ACC112 (cell line): ENCODE results near the gene EML6.

Experiments used
- H2AFZ ChIP-seq: fragments of 200-600 bp; sonication (generic); one replicate; pipeline ENCODE4 v1.6.0; 2017; ENCODE audit warnings: antibody characterized with exemption, low read length; ENCODE audit not compliant: unreplicated experiment
- H3K27ac ChIP-seq: fragments of 200-600 bp; sonication (generic); 2 replicates; pipeline ENCODE4 v1.5.1; 2014; ENCODE audit warnings: low read depth, mild to moderate bottlenecking, antibody characterized with exemption, low read length, moderate library complexity
- H3K27me3 ChIP-seq: fragments of 200-600 bp; sonication (generic); 2 replicates; pipeline ENCODE4 v1.6.1; 2014; ENCODE audit warnings: mild to moderate bottlenecking, antibody characterized with exemption, low read length, moderate library complexity, mixed read lengths; ENCODE audit not compliant: insufficient read depth
- H3K36me3 ChIP-seq: fragments of 200-600 bp; sonication (generic); 2 replicates; pipeline ENCODE4 v1.6.1; 2016; ENCODE audit warnings: mild to moderate bottlenecking, antibody characterized with exemption, low read length, moderate library complexity, mixed read lengths; ENCODE audit not compliant: insufficient read depth
- H3K4me1 ChIP-seq: fragments of 200-600 bp; sonication (generic); one replicate; pipeline ENCODE4 v1.6.1; 2016; ENCODE audit warnings: low read length, mixed read lengths; ENCODE audit not compliant: insufficient read depth, unreplicated experiment, control insufficient read depth
- H3K4me3 ChIP-seq: fragments of 200-600 bp; sonication (generic); 2 replicates; pipeline ENCODE4 v1.5.1; 2014; ENCODE audit warnings: mild to moderate bottlenecking, low read depth, low read length
- H3K79me2 ChIP-seq: fragments of 200-600 bp; sonication (generic); one replicate; pipeline ENCODE4 v1.6.0; 2016; ENCODE audit warnings: low read length; ENCODE audit not compliant: control insufficient read depth, unreplicated experiment, insufficient read depth

EML6 gene

GRCh38 chr2:54897420-54898310 lies 174.2 kb downstream of the EML6 start:
- Histone ChIP-seq H3K27ac (no peak overlapping the region), H3K79me2 (no peaks in the 10 kb centered on the region)

GRCh38 chr2:54898456-54899226 lies 175.2 kb downstream of the EML6 start:
- Histone ChIP-seq H3K27ac (no peak overlapping the region), H2AFZ (no peak overlapping the region), H3K27me3 (no peaks in the 10 kb centered on the region), H3K36me3 (no peaks in the 10 kb centered on the region), H3K4me3 (no peak overlapping the region), H3K4me1 (peaks cover 10% of the 10 kb centered on the region), H3K79me2 (no peaks in the 10 kb centered on the region)

More at GRCh38 chr2:54897420-54898310, 174.2 kb downstream of the EML6 start:
- no peaks in the 10 kb centered on the region for H3K27me3 ChIP-seq
- H3K4me3 ChIP-seq = no peak overlapping the region
- H3K4me1 ChIP-seq = peaks cover under 1% of the 10 kb centered on the region
- no peak overlapping the region for H2AFZ ChIP-seq
- no peaks in the 10 kb centered on the region for H3K36me3 ChIP-seq

GRCh38 chr2:54899576-54900200 lies 176.2 kb downstream of the EML6 start:
- Histone ChIP-seq H3K4me3 (no peak overlapping the region), H3K27ac (no peak overlapping the region), H2AFZ (no peak overlapping the region), H3K36me3 (no peaks in the 10 kb centered on the region), H3K27me3 (no peaks in the 10 kb centered on the region), H3K79me2 (no peaks in the 10 kb centered on the region), H3K4me1 (peaks cover 18% of the 10 kb centered on the region)

DNA sequence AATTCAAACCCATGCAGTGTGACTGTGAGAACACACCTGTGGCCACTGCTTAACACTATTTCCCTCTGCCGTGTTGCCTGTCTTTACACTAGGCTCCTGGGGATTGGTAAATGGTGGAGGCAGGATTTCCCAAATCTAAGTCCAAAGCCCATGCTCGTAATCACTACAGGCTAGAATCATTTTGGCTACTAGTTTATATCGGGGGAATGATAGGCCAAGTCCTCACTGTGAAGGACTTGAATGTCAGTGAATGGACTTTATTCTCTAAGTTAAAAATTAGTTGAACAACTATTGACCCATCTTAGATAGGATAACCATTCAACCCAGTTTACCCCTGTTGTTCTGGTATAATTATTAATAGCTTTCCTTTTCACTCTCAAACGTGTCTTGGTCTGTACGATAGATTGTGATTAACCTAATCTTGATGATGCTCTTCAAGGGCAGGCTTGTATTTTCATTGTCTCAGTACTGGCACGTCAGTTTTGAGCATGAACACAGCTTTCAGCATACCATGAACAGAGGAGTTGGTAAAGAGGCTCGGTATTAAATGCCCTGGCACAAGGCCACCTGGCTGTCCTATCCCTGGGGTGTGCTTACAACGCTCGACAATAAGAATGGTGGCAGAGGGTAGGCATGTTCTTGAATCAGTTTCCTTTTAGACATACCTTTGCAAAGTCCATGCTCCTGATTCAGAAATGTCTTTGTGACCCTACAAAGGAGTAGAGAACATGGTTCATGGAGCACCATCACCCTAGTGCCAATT lies 177.9 kb downstream of the EML6 start:
- no peak overlapping the region for H3K4me3 ChIP-seq
- peaks cover 28% of the 10 kb centered on the region for H3K4me1 ChIP-seq
- H3K79me2 ChIP-seq = no peaks in the 10 kb centered on the region
- H3K27ac ChIP-seq = no peak overlapping the region
- no peaks in the 10 kb centered on the region for H3K36me3 ChIP-seq
- H2AFZ ChIP-seq = no peak overlapping the region
- H3K27me3 ChIP-seq = no peaks in the 10 kb centered on the region

DNA sequence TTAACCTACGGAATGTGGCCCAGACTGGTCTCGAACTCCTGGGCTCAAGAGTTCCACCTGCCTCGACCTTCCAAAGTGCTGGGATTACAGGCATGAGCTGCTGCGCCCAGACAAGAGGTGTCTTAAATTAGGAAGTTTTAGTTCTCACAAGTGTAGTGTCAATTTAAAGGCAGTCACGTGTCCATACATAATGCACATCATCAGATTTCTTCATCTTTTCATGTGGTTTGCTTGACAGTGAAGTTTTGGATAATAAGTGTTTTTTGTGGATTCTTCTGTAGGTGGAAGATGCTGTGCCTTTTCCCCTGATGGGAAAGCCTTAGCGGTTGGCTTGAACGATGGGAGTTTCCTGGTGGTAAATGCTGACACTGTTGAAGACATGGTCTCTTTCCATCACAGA lies 179.3 kb downstream of the EML6 start:
- Histone ChIP-seq H3K27me3 (no peaks in the 10 kb centered on the region), H3K4me1 (peaks cover 28% of the 10 kb centered on the region), H3K27ac (0 out of 2 replicates have a peak overlapping the region, but pooled peaks have one; percentile 78), H3K79me2 (no peaks in the 10 kb centered on the region), H2AFZ (no peak overlapping the region), H3K4me3 (no peak overlapping the region), H3K36me3 (no peaks in the 10 kb centered on the region)

DNA sequence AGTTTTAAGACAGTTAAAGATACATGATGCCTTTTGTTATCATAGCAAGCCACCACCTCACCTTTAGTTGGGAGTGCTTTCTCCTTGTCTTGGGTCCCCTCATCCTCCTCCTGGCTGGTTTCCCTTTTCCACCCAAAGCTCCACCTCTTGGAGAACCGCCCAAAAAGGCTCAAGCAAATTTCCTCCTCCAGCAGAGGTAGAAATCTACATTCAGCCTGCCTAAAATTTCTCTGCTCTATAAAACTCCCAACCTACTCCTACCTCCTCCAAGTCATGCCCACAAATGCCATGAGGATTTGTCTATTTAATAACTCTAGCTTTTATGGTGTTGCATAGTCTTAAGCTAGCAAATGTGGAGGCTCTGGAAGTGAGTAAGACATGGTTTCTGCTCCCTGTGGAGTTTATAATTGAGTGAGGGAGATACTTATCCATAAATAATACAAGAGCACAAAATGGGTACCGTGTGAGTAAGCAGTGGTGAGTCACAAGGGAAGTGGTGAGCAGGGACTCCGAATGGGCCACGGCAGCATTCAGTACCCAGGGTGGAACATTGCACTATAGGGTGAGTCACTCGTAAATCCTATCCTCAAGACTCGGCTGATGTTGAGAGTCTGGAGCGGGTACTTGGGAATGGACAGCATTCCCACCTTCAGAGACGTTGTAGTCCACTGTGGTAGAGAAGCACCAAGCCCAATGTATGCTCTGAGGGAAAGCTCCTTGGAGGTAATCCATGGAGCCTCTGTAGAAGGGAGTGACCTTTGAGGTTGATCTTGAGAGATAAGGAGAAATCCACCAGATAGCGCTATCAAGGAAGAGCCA lies 180.5 kb downstream of the EML6 start:
- Histone ChIP-seq H3K4me3 (peak overlapping the region; percentile 56), H2AFZ (peak overlapping the region; percentile 85), H3K4me1 (peaks cover 28% of the 10 kb centered on the region), H3K36me3 (no peaks in the 10 kb centered on the region), H3K27ac (peak overlapping the region; percentile 78), H3K27me3 (no peaks in the 10 kb centered on the region), H3K79me2 (no peaks in the 10 kb centered on the region)

DNA sequence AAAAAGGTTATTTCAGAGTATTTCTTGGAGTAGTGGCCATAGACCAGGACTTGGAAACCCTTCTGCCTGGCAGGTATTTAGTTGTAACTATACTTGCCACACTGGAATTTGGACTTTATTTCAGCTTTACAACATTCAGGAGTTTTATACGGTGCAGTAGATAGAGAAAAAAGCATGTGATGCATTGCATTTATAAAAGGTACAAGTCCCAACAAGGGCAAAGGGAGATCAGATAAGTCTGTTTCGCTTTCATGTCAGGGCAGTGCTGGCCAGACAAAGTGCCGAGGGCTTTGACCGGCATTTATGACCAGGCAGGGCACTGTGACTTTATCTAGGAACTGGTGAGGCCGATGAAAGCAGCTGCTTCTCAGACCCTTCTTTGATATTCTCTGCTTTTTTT lies 181.4 kb downstream of the EML6 start:
- H3K27me3 ChIP-seq = no peaks in the 10 kb centered on the region
- no peak overlapping the region for H3K4me3 ChIP-seq
- peak overlapping the region; percentile 78; the same call in 1 of the 2 replicates for H3K27ac ChIP-seq
- H3K79me2 ChIP-seq = no peaks in the 10 kb centered on the region
- no peaks in the 10 kb centered on the region for H3K36me3 ChIP-seq
- peaks cover 28% of the 10 kb centered on the region for H3K4me1 ChIP-seq
- H2AFZ ChIP-seq = no peak overlapping the region

GRCh38 chr2:54906716-54907115 lies 183.3 kb downstream of the EML6 start:
- Histone ChIP-seq H3K36me3 (no peaks in the 10 kb centered on the region), H3K79me2 (no peaks in the 10 kb centered on the region), H3K27me3 (no peaks in the 10 kb centered on the region), H3K4me3 (no peak overlapping the region), H3K4me1 (peaks cover 28% of the 10 kb centered on the region), H2AFZ (no peak overlapping the region), H3K27ac (no peak overlapping the region)

GRCh38 chr2:54907663-54908062 lies 184.2 kb downstream of the EML6 start:
- no peaks in the 10 kb centered on the region for H3K27me3 ChIP-seq
- peaks cover 27% of the 10 kb centered on the region for H3K4me1 ChIP-seq
- no peak overlapping the region for H2AFZ ChIP-seq
- no peak overlapping the region for H3K27ac ChIP-seq
- no peaks in the 10 kb centered on the region for H3K79me2 ChIP-seq
- no peaks in the 10 kb centered on the region for H3K36me3 ChIP-seq
- H3K4me3 ChIP-seq = no peak overlapping the region
